ENCODE results near the gene MICALL2.
A peak's percentile ranks its signal among the peaks of the same experiment; 100 is the strongest.

Gene MICALL2

DNA sequence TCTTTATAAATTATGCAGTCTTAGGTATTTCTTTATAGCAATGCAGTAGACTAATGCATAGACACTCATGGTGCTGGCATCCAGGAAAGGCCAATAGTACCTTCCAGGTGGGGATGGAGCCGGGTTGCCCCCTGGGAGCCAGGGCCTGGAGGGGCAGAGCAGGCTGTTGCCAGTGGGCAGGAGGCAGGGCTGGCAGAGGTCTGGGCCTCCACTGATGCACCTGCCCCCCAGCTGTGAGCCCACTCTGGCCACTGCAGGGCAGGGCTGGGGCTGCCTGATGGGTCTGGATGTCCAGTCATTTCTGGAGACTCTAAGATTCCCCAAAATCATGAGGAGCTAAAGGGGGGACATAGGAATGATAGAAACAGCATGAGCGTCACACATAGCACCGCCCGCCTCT, 66.7 kb downstream of the MICALL2 start:
- no peak overlapping the region for H3K4me2 ChIP-seq (ENCODE audit: low read length, poor library complexity, severe bottlenecking)
- no peak overlapping the region for H3K9ac ChIP-seq (ENCODE audit: low read length)
- H3K18ac ChIP-seq (ENCODE audit: low read depth in 1 of 2, low read length in 2 of 2) = no peak overlapping the region
- H4K91ac ChIP-seq (ENCODE audit: low read length) = peak overlapping the region; percentile 20
- H3K4me3 ChIP-seq (ENCODE audit: insufficient read depth in 1 of 2, low read depth in 1 of 2, low read length in 2 of 2) = no peak overlapping the region
- no peak for DNase-seq
- H3K36me3 ChIP-seq (ENCODE audit: control insufficient read depth in 1 of 2, insufficient read depth in 2 of 2, low read depth in 1 of 2, low read length in 2 of 2) = no peaks in the 10 kb centered on the region
- no peak overlapping the region for H3K27ac ChIP-seq (ENCODE audit: low read length, poor library complexity, severe bottlenecking)
- H3K4me1 ChIP-seq (ENCODE audit: control insufficient read depth, insufficient read depth, low read depth, low read length) = no peaks in the 10 kb centered on the region
- 86% methylated on average over 4 of the region's 4 CpGs for WGBS
- H2BK5ac ChIP-seq (ENCODE audit: low read depth, low read length, poor library complexity, severe bottlenecking) = no peak overlapping the region
- peaks cover 52 to 64% of the 10 kb centered on the region in 2 experiments for H3K27me3 ChIP-seq (ENCODE audit: control insufficient read depth in 1 of 2, insufficient read depth in 1 of 2, low read length in 2 of 2)
- no peak overlapping the region for H3K23ac ChIP-seq (ENCODE audit: low read length in 2 of 2)
- peaks cover 21% of the 10 kb centered on the region for H3K9me3 ChIP-seq (ENCODE audit: control insufficient read depth, low read length)
- H4K8ac ChIP-seq (ENCODE audit: low read length) = no peak overlapping the region
- no peak overlapping the region for H2AFZ ChIP-seq (ENCODE audit: low read depth, low read length)
- no peak overlapping the region for H2AK5ac ChIP-seq (ENCODE audit: low read length, severe bottlenecking)
- no peak overlapping the region for H2BK120ac ChIP-seq (ENCODE audit: low read depth, low read length)
- no peaks in the 10 kb centered on the region for H3K79me1 ChIP-seq (replicated peaks; ENCODE audit: low read length, poor library complexity, severe bottlenecking)
- no peak overlapping the region for H3K14ac ChIP-seq (ENCODE audit: low read length in 2 of 2)
- no peak overlapping the region for H2BK15ac ChIP-seq (ENCODE audit: low read depth, poor library complexity, severe bottlenecking)
- H2BK12ac ChIP-seq (ENCODE audit: low read length in 2 of 2) = no peak overlapping the region
- no peak overlapping the region for H3K4ac ChIP-seq (ENCODE audit: low read depth in 1 of 2, low read length in 2 of 2)

DNA sequence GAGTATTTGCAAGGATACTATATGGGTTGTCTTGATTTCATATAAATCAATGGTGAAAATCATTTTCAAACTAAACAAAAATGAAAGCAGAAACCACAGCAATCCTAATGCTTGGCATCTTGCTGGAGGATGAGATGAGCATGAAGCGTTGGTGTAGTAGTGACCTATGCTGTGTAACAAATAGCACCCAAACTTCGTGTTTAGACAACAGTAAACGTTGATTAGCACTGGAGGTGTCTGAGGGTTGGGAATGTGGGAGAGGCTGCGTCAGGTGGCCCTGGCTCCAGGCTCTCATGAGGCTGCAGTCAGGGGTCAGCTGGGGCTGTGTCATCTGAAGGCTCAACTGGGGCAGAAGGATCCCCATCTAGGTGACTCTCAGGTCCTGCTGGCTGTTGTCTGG, 67.8 kb downstream of the MICALL2 start:
- no peak overlapping the region for H3K4ac ChIP-seq (ENCODE audit: low read depth in 1 of 2, low read length in 2 of 2)
- no peak for DNase-seq
- H2AK5ac ChIP-seq (ENCODE audit: low read length, severe bottlenecking) = no peak overlapping the region
- H2BK120ac ChIP-seq (ENCODE audit: low read depth, low read length) = no peak overlapping the region
- H2BK15ac ChIP-seq (ENCODE audit: low read depth, poor library complexity, severe bottlenecking) = no peak overlapping the region
- no peak overlapping the region for H3K23ac ChIP-seq (ENCODE audit: low read length in 2 of 2)
- peaks cover 52 to 72% of the 10 kb centered on the region in 2 experiments for H3K27me3 ChIP-seq (ENCODE audit: control insufficient read depth in 1 of 2, insufficient read depth in 1 of 2, low read length in 2 of 2)
- no peak overlapping the region for H3K4me2 ChIP-seq (ENCODE audit: low read length, poor library complexity, severe bottlenecking)
- no peak overlapping the region for H4K8ac ChIP-seq (ENCODE audit: low read length)
- 80% methylated on average over 4 of the region's 4 CpGs for WGBS
- H3K79me1 ChIP-seq (replicated peaks; ENCODE audit: low read length, poor library complexity, severe bottlenecking) = no peaks in the 10 kb centered on the region
- H3K4me1 ChIP-seq (ENCODE audit: control insufficient read depth, insufficient read depth, low read depth, low read length) = no peaks in the 10 kb centered on the region
- no peak overlapping the region for H4K91ac ChIP-seq (ENCODE audit: low read length)
- H3K18ac ChIP-seq (ENCODE audit: low read depth in 1 of 2, low read length in 2 of 2) = no peak overlapping the region
- no peak overlapping the region for H3K14ac ChIP-seq (ENCODE audit: low read length in 2 of 2)
- no peak overlapping the region for H3K9ac ChIP-seq (ENCODE audit: low read length)
- peaks cover 21% of the 10 kb centered on the region for H3K9me3 ChIP-seq (ENCODE audit: control insufficient read depth, low read length)
- no peak overlapping the region for H2BK5ac ChIP-seq (ENCODE audit: low read depth, low read length, poor library complexity, severe bottlenecking)
- no peak overlapping the region for H3K4me3 ChIP-seq (ENCODE audit: insufficient read depth in 1 of 2, low read depth in 1 of 2, low read length in 2 of 2)
- H2BK12ac ChIP-seq (ENCODE audit: low read length in 2 of 2) = no peak overlapping the region
- H3K36me3 ChIP-seq (ENCODE audit: control insufficient read depth in 1 of 2, insufficient read depth in 2 of 2, low read depth in 1 of 2, low read length in 2 of 2) = no peaks in the 10 kb centered on the region
- H3K27ac ChIP-seq (ENCODE audit: low read length, poor library complexity, severe bottlenecking) = no peak overlapping the region
- no peak overlapping the region for H2AFZ ChIP-seq (ENCODE audit: low read depth, low read length)

DNA sequence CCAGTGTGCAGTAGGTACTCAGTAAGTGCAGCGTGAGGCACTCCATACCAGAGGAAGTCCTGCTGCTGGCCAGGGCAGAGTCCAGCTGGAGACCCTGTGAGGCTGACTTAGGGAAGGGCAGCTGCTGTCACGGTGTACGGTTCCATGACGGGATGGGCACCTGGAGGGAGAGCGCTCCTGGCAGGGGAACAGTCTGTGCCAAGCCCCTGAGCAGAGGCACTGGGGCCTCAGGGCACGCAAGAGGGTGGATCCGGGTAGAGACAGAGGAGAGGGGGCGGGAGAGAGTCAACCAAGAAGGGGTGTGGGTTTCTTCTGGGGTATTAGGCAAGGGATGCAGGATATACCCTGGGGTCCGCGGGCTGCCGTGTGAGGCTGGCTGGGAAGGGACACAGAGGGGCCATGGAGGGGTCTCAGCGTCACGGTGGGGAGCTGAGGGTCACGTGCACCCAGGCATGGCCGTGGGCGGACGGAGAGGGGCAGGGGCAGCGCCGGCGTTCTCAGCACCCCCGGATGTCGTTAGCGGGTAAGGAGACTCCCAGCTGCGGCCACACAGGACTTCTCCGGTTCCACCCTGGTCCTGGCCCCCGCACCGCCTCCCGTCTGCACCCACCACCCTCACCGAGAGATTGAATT, 70.5 kb downstream of the MICALL2 start:
- H3K4me1 ChIP-seq (ENCODE audit: control insufficient read depth, insufficient read depth, low read depth, low read length) = no peaks in the 10 kb centered on the region
- no peak overlapping the region for H3K23ac ChIP-seq (ENCODE audit: low read length in 2 of 2)
- peaks cover 47 to 76% of the 10 kb centered on the region in 2 experiments for H3K27me3 ChIP-seq (ENCODE audit: control insufficient read depth in 1 of 2, insufficient read depth in 1 of 2, low read length in 2 of 2)
- H3K4me2 ChIP-seq (ENCODE audit: low read length, poor library complexity, severe bottlenecking) = no peak overlapping the region
- H3K9ac ChIP-seq (ENCODE audit: low read length) = no peak overlapping the region
- no peak overlapping the region for H4K8ac ChIP-seq (ENCODE audit: low read length)
- no peak overlapping the region for H3K27ac ChIP-seq (ENCODE audit: low read length, poor library complexity, severe bottlenecking)
- no peaks in the 10 kb centered on the region for H3K36me3 ChIP-seq (ENCODE audit: control insufficient read depth in 1 of 2, insufficient read depth in 2 of 2, low read depth in 1 of 2, low read length in 2 of 2)
- no peak overlapping the region for H2AFZ ChIP-seq (ENCODE audit: low read depth, low read length)
- no peaks in the 10 kb centered on the region for H3K79me1 ChIP-seq (replicated peaks; ENCODE audit: low read length, poor library complexity, severe bottlenecking)
- no peak overlapping the region for H2AK5ac ChIP-seq (ENCODE audit: low read length, severe bottlenecking)
- H2BK120ac ChIP-seq (ENCODE audit: low read depth, low read length) = no peak overlapping the region
- H3K14ac ChIP-seq (ENCODE audit: low read length in 2 of 2) = no peak overlapping the region
- no peak for DNase-seq
- H4K91ac ChIP-seq (ENCODE audit: low read length) = no peak overlapping the region
- WGBS = 80% methylated on average over 29 of the region's 29 CpGs
- H2BK5ac ChIP-seq (ENCODE audit: low read depth, low read length, poor library complexity, severe bottlenecking) = no peak overlapping the region
- H2BK15ac ChIP-seq (ENCODE audit: low read depth, poor library complexity, severe bottlenecking) = no peak overlapping the region
- no peak overlapping the region for H2BK12ac ChIP-seq (ENCODE audit: low read length in 2 of 2)
- no peak overlapping the region for H3K4ac ChIP-seq (ENCODE audit: low read depth in 1 of 2, low read length in 2 of 2)
- H3K18ac ChIP-seq (ENCODE audit: low read depth in 1 of 2, low read length in 2 of 2) = no peak overlapping the region
- peaks cover 12% of the 10 kb centered on the region for H3K9me3 ChIP-seq (ENCODE audit: control insufficient read depth, low read length)
- no peak overlapping the region for H3K4me3 ChIP-seq (ENCODE audit: insufficient read depth in 1 of 2, low read depth in 1 of 2, low read length in 2 of 2)

DNA sequence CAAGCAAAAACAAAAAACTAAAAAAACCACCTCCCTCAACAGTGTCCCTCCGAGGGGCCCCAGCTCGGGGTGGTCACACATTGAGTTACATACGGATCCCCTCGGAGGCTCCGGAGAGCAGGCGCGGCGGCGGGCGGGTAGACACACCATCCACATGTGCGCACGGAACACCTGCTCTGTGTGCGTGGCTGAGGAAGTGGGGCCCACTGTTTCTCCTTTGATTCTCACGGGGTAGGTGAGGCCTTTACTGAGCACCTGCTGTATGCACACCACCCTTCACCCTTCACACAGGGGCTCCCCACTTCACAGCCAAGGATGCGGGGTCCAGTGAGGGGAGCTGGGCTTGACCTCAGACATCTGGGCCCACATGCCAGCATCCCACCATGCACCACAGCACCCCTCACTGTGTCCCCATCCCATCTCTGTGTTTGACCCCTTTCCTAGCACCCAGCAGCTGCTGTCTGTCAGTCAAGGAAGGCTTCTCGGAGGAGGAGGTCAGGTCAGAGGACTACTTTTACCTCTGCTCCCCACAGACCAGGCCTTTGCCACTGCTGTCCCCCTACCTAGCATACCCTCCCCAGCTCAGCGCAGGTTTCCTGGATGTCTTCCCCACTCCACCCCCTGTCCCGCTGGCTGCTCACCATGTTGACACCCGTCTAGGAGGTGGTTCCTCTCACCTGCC, 71.1 kb downstream of the MICALL2 start:
- H2BK120ac ChIP-seq (ENCODE audit: low read depth, low read length) = no peak overlapping the region
- no peak overlapping the region for H4K91ac ChIP-seq (ENCODE audit: low read length)
- no peak overlapping the region for H3K23ac ChIP-seq (ENCODE audit: low read length in 2 of 2)
- H3K27ac ChIP-seq (ENCODE audit: low read length, poor library complexity, severe bottlenecking) = no peak overlapping the region
- 88% methylated on average over 19 of the region's 19 CpGs for WGBS
- H3K4me1 ChIP-seq (ENCODE audit: control insufficient read depth, insufficient read depth, low read depth, low read length) = no peaks in the 10 kb centered on the region
- H4K8ac ChIP-seq (ENCODE audit: low read length) = no peak overlapping the region
- no peak overlapping the region for H2BK12ac ChIP-seq (ENCODE audit: low read length in 2 of 2)
- H2AFZ ChIP-seq (ENCODE audit: low read depth, low read length) = no peak overlapping the region
- no peak overlapping the region for H3K14ac ChIP-seq (ENCODE audit: low read length in 2 of 2)
- H3K4me2 ChIP-seq (ENCODE audit: low read length, poor library complexity, severe bottlenecking) = no peak overlapping the region
- no peak overlapping the region for H2BK15ac ChIP-seq (ENCODE audit: low read depth, poor library complexity, severe bottlenecking)
- no peak overlapping the region for H3K4me3 ChIP-seq (ENCODE audit: insufficient read depth in 1 of 2, low read depth in 1 of 2, low read length in 2 of 2)
- H3K9me3 ChIP-seq (ENCODE audit: control insufficient read depth, low read length) = peaks cover 11% of the 10 kb centered on the region
- H3K18ac ChIP-seq (ENCODE audit: low read depth in 1 of 2, low read length in 2 of 2) = no peak overlapping the region
- no peak overlapping the region for H2AK5ac ChIP-seq (ENCODE audit: low read length, severe bottlenecking)
- no peak overlapping the region for H2BK5ac ChIP-seq (ENCODE audit: low read depth, low read length, poor library complexity, severe bottlenecking)
- H3K36me3 ChIP-seq (ENCODE audit: control insufficient read depth in 1 of 2, insufficient read depth in 2 of 2, low read depth in 1 of 2, low read length in 2 of 2) = no peaks in the 10 kb centered on the region
- DNase-seq = no peak
- peaks cover 44 to 75% of the 10 kb centered on the region in 2 experiments for H3K27me3 ChIP-seq (ENCODE audit: control insufficient read depth in 1 of 2, insufficient read depth in 1 of 2, low read length in 2 of 2)
- no peak overlapping the region for H3K9ac ChIP-seq (ENCODE audit: low read length)
- H3K4ac ChIP-seq (ENCODE audit: low read depth in 1 of 2, low read length in 2 of 2) = no peak overlapping the region
- no peaks in the 10 kb centered on the region for H3K79me1 ChIP-seq (replicated peaks; ENCODE audit: low read length, poor library complexity, severe bottlenecking)

Data from mesenchymal stem cell (in vitro differentiated cells and primary cell).